ENCODE data around the gene NBEA. TPM values are rescaled to one million over a fixed set of nuclear protein-coding genes. Genes with fewer than 3 reads are reported as not detected.

NBEA gene
- total RNA-seq, 1 experiment from 2014 or later, result 3.3 TPM

DNA sequence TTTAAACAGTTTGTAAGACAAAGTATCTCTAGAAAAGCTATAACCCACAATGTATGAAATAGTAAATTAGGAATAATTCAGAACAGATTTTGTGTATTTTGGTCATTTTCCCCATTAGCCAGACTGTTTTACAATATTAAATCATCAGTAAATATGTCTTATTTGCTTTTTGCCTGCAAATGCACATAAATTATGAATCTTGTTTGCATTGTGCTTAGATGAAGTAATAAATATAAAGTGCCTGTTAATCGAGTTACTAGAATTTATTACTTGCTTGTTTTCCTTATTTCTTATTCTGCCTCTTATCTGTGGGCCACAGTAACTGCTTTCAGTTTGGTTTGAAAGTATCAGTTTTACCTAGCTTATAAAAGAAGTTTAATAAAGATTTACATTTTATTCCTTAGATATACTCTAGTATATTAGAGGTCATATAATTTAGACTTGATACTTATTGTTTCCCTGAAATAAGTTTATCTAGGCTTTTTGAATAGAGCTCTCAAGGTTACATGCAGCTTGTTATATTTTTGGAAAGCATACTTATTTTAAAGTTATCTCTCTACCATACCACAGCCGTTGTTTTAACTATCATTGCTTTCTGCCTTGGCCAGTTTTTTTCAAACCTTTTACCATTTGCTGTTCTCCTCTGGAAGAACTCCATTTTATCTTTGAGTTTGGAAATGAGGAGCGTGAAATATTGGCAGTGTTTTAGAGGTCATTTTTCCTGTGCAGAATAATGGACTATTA is 238.0 kb downstream of the NBEA start:
- in situ Hi-C loops (cut with HindIII; ENCODE audit: low pct_unique_long_range_greater_than_20kb, low sequenced_read_pairs), result no loop called here
- no TSS peak for BruUV-seq (replicated peaks)

GRCh38 chr13:35190241-35190640 is 248.2 kb downstream of the NBEA start:
- no TSS peak for BruUV-seq (replicated peaks)
- Histone ChIP-seq H3K27ac (ENCODE audit: low read length) (no peak overlapping the region), H3K4me3 (ENCODE audit: low read depth in 2 of 2, low read length in 2 of 2) (no peak overlapping the region), H3K9me3 (ENCODE audit: control insufficient read depth, insufficient read depth, low read depth, low read length) (no peaks in the 10 kb centered on the region), H3K4me1 (ENCODE audit: control insufficient read depth, insufficient read depth, low read length) (no peaks in the 10 kb centered on the region), H3K36me3 (ENCODE audit: control insufficient read depth, insufficient read depth, low read length) (no peaks in the 10 kb centered on the region), H3K27me3 (ENCODE audit: control insufficient read depth, insufficient read depth, low read length) (no peaks in the 10 kb centered on the region)
- CTCF ChIA-PET, result no interaction called here
- in situ Hi-C loops (cut with HindIII; ENCODE audit: low pct_unique_long_range_greater_than_20kb, low sequenced_read_pairs) (no loop called here), intact Hi-C loops (cut with micrococcal nuclease; ENCODE audit: unreplicated experiment) (no loop called here)
- ATAC-seq (no peak), DNase-seq (ENCODE audit: low read depth, low spot score) (no peak)
- POLR2A ChIA-PET, result no interaction called here
- TF ChIP-seq SIN3A (IDR thresholded peaks at IDR 0.05; ENCODE audit: borderline replicate concordance, insufficient read depth, low read depth, low read length) (no peak), POLR2AphosphoS5 (IDR thresholded peaks at IDR 0.05; ENCODE audit: low read depth, low read length) (no peak), TCF7L2 (IDR thresholded peaks at IDR 0.05; ENCODE audit: low read depth, low read length) (no peak), REST (IDR thresholded peaks at IDR 0.05; ENCODE audit: insufficient read depth in 1 of 2, low read depth in 2 of 2, low read length in 1 of 2) (no peak)
- TF ChIP-seq, protein P1, sequence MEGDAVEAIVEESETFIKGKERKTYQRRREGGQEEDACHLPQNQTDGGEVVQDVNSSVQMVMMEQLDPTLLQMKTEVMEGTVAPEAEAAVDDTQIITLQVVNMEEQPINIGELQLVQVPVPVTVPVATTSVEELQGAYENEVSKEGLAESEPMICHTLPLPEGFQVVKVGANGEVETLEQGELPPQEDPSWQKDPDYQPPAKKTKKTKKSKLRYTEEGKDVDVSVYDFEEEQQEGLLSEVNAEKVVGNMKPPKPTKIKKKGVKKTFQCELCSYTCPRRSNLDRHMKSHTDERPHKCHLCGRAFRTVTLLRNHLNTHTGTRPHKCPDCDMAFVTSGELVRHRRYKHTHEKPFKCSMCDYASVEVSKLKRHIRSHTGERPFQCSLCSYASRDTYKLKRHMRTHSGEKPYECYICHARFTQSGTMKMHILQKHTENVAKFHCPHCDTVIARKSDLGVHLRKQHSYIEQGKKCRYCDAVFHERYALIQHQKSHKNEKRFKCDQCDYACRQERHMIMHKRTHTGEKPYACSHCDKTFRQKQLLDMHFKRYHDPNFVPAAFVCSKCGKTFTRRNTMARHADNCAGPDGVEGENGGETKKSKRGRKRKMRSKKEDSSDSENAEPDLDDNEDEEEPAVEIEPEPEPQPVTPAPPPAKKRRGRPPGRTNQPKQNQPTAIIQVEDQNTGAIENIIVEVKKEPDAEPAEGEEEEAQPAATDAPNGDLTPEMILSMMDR (IDR thresholded peaks at IDR 0.05), result no peak

More for the DNA sequence above, 238.0 kb downstream of the NBEA start:
- Histone ChIP-seq H3K27me3 (ENCODE audit: control insufficient read depth, insufficient read depth, low read length) (no peaks in the 10 kb centered on the region), H3K4me1 (ENCODE audit: control insufficient read depth, insufficient read depth, low read length) (no peaks in the 10 kb centered on the region), H3K27ac (ENCODE audit: low read length) (no peak overlapping the region), H3K9me3 (ENCODE audit: control insufficient read depth, insufficient read depth, low read depth, low read length) (no peaks in the 10 kb centered on the region), H3K4me3 (ENCODE audit: low read depth in 2 of 2, low read length in 2 of 2) (no peak overlapping the region), H3K36me3 (ENCODE audit: control insufficient read depth, insufficient read depth, low read length) (no peaks in the 10 kb centered on the region)
- DNase-seq (ENCODE audit: low read depth, low spot score) (no peak), ATAC-seq (no peak)
- CTCF ChIA-PET, result no interaction called here
- POLR2A ChIA-PET, result no interaction called here
- intact Hi-C loops (cut with micrococcal nuclease; ENCODE audit: unreplicated experiment), result loop anchor here (10.0 kb wide), 1 partner anchor 545 kb away; no protein-coding TSS in a partner anchor
- TF ChIP-seq, protein P1 (IDR thresholded peaks at IDR 0.05), result no peak
- no peak for TF ChIP-seq REST (IDR thresholded peaks at IDR 0.05; ENCODE audit: insufficient read depth in 1 of 2, low read depth in 2 of 2, low read length in 1 of 2)
